ENCODE measurements around the gene AP3M1. TPM values are rescaled to one million over a fixed set of nuclear protein-coding genes. Genes with fewer than 3 reads are reported as not detected.

Gene AP3M1
- total RNA-seq, 1 experiment from 2014 or later = 52.6 TPM

DNA sequence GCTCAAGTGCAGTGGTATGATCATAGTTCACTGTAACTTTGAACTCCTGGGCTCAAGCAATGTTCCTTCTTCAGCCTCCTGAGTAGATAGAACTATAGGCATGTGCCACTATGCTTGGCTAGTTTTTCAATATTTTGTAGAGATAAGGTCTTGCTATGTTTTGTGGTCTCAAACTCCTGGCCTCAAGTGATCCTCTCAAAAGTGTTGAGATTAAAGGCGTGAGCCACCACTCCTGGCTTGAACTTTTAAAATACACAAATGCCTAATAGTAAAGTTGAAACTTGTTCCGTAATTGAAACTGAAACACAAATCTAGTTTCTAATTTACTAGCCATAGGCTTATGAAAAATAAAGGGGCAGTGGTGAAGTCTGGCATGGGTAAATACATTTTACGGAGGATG, 65.7 kb downstream of the AP3M1 start:
- H3K9me3 Mint-ChIP-seq (ENCODE audit: low read depth, unreplicated experiment) = no peaks in the 10 kb centered on the region
- peaks cover 26% of the 10 kb centered on the region for H3K4me1 Mint-ChIP-seq (ENCODE audit: low read depth, unreplicated experiment)
- no peaks in the 10 kb centered on the region for H3K27me3 Mint-ChIP-seq (ENCODE audit: unreplicated experiment)
- H3K27ac Mint-ChIP-seq (ENCODE audit: unreplicated experiment) = no peak overlapping the region
- TF ChIP-seq, protein P1, sequence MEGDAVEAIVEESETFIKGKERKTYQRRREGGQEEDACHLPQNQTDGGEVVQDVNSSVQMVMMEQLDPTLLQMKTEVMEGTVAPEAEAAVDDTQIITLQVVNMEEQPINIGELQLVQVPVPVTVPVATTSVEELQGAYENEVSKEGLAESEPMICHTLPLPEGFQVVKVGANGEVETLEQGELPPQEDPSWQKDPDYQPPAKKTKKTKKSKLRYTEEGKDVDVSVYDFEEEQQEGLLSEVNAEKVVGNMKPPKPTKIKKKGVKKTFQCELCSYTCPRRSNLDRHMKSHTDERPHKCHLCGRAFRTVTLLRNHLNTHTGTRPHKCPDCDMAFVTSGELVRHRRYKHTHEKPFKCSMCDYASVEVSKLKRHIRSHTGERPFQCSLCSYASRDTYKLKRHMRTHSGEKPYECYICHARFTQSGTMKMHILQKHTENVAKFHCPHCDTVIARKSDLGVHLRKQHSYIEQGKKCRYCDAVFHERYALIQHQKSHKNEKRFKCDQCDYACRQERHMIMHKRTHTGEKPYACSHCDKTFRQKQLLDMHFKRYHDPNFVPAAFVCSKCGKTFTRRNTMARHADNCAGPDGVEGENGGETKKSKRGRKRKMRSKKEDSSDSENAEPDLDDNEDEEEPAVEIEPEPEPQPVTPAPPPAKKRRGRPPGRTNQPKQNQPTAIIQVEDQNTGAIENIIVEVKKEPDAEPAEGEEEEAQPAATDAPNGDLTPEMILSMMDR (IDR thresholded peaks at IDR 0.05; ENCODE audit: unreplicated experiment) = no peak
- DNase-seq = no peak
- intact Hi-C loops (cut with micrococcal nuclease; ENCODE audit: unreplicated experiment) = no loop called here
- BruUV-seq (replicated peaks) = no TSS peak
- CTCF ChIA-PET = no interaction called here
- no peak overlapping the region for H3K4me3 Mint-ChIP-seq (ENCODE audit: low read depth, unreplicated experiment)
- peaks cover 53% of the 10 kb centered on the region for H3K36me3 Mint-ChIP-seq (ENCODE audit: insufficient read depth, unreplicated experiment)

DNA sequence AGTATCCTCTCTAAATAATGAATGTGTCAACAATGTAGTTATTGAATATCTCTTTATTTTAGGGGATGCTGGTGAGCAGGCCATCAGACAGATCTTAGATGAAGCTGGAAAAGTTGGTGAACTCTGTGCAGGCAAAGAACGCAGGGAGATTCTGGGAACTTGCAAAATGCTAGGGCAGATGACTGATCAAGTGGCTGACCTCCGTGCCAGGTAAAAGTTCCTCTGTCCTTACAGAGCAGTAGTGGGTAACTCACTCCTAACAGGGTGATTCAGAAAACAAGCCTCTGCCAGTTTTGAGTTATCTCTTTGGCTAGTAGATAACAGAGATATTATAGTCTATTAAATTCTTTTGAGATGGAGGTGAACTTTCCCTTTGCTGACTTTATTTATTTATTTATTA, 67.3 kb downstream of the AP3M1 start:
- Mint-ChIP-seq H3K27ac (ENCODE audit: unreplicated experiment) (no peak overlapping the region), H3K4me1 (ENCODE audit: low read depth, unreplicated experiment) (peaks cover 39% of the 10 kb centered on the region), H3K27me3 (ENCODE audit: unreplicated experiment) (no peaks in the 10 kb centered on the region), H3K36me3 (ENCODE audit: insufficient read depth, unreplicated experiment) (peaks cover 53% of the 10 kb centered on the region), H3K9me3 (ENCODE audit: low read depth, unreplicated experiment) (no peaks in the 10 kb centered on the region), H3K4me3 (ENCODE audit: low read depth, unreplicated experiment) (no peak overlapping the region)
- BruUV-seq (replicated peaks) = no TSS peak
- DNase-seq = no peak
- CTCF ChIA-PET = no interaction called here
- TF ChIP-seq, protein P1 (IDR thresholded peaks at IDR 0.05; ENCODE audit: unreplicated experiment) = no peak
- intact Hi-C loops (cut with micrococcal nuclease; ENCODE audit: unreplicated experiment) = no loop called here

DNA sequence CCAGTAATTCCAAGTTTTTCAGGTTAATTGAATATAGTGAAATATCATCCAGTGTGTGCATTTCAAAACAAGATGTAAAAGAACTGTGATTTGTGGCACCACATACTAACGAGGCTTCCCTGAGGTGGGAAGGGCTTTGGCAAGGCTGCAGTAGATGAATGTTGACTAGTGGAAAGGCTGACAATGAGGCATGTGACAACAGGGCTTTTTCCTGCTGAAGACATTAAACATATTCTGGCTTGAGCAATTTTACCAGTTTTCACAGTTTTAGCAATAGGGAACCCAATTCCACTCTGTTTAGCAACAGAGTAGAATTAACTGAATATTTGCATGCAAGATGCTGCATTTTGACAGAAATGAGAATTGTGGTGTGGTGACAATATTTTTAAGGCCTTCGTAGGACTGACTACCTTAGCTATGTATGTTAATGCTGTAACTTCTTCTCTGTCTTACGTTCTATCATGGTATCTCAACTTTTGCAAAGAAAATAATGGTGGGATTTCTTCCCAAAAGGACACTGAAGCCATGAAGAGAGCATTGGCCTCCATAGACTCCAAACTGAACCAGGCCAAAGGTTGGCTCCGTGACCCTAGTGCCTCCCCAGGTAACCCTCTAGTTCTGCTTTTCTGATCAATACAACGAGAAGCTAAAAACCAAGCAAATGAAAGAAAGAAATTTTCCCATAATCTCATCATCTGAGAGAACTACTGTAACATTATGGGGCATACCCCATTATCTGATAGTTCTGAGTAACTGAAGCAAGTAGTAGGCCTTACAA, 68.5 kb downstream of the AP3M1 start:
- H3K36me3 Mint-ChIP-seq (ENCODE audit: insufficient read depth, unreplicated experiment) = peaks cover 65% of the 10 kb centered on the region
- DNase-seq = no peak
- no peak overlapping the region for H3K27ac Mint-ChIP-seq (ENCODE audit: unreplicated experiment)
- no peak overlapping the region for H3K4me3 Mint-ChIP-seq (ENCODE audit: low read depth, unreplicated experiment)
- H3K9me3 Mint-ChIP-seq (ENCODE audit: low read depth, unreplicated experiment) = no peaks in the 10 kb centered on the region
- peaks cover 50% of the 10 kb centered on the region for H3K4me1 Mint-ChIP-seq (ENCODE audit: low read depth, unreplicated experiment)
- TF ChIP-seq, protein P1 (IDR thresholded peaks at IDR 0.05; ENCODE audit: unreplicated experiment) = no peak
- intact Hi-C loops (cut with micrococcal nuclease; ENCODE audit: unreplicated experiment) = loop anchor here (1.0 to 2.0 kb wide), 4 partner anchors 73 to 196 kb away; no protein-coding TSS in a partner anchor
- CTCF ChIA-PET = interaction anchor here (0.6 to 3.2 kb wide), 15 partner anchors 9 to 196 kb away, joined by 3 to 13 read pairs (median 5); partner anchors contain the start of gene VCL
- BruUV-seq (replicated peaks) = no TSS peak
- H3K27me3 Mint-ChIP-seq (ENCODE audit: unreplicated experiment) = no peaks in the 10 kb centered on the region

DNA sequence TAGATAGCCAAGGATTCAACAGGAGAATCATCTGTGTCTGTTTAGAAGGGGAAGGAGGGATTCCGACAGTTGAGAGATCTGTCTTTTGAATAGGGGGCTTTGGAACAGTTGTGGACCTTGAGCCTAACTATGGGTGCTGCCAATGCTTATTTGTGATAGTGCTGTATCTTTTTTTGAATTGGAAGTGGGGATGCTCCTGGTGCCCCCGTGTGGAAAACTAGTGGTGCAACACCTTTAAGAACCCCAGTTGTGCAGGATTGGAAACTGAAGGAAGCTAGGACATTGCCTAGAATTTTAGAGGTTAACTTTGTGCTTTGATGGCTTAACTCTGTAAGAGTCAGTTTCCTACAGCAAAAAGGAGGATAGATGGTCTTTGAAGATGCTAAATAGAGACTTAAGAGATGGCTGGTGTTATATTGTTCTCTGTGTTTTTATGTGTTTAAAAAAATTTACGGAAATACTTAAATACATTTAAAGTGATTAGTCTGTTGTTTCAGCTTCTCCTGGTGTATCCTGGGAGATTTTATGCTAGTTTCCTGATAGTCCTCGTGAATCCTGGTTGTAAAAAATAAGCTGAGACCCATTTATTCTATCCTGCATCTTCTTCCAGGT, 69.3 kb downstream of the AP3M1 start:
- TF ChIP-seq, protein P1 (IDR thresholded peaks at IDR 0.05; ENCODE audit: unreplicated experiment) = peak; percentile 72
- Mint-ChIP-seq H3K4me1 (ENCODE audit: low read depth, unreplicated experiment) (peaks cover 58% of the 10 kb centered on the region), H3K4me3 (ENCODE audit: low read depth, unreplicated experiment) (no peak overlapping the region)

More for the DNA sequence above, 69.3 kb downstream of the AP3M1 start:
- intact Hi-C loops (cut with micrococcal nuclease; ENCODE audit: unreplicated experiment) = loop anchor here (1.0 to 2.0 kb wide), 4 partner anchors 72 to 195 kb away; no protein-coding TSS in a partner anchor
- Mint-ChIP-seq H3K9me3 (ENCODE audit: low read depth, unreplicated experiment) (no peaks in the 10 kb centered on the region), H3K27ac (ENCODE audit: unreplicated experiment) (peak overlapping the region; percentile 95), H3K36me3 (ENCODE audit: insufficient read depth, unreplicated experiment) (peaks cover 67% of the 10 kb centered on the region), H3K27me3 (ENCODE audit: unreplicated experiment) (no peaks in the 10 kb centered on the region)
- peak; percentile 69 for DNase-seq
- CTCF ChIA-PET = interaction anchor here (0.6 to 3.2 kb wide), 17 partner anchors 8 to 195 kb away, joined by 3 to 13 read pairs (median 5); partner anchors contain the start of gene VCL
- no TSS peak for BruUV-seq (replicated peaks)

All from Calu3 (cell line).